ENCODE results near the gene KRT4. TPM values are rescaled to one million over a fixed set of nuclear protein-coding genes. Genes with fewer than 3 reads are reported as not detected.

KRT4 gene
- total RNA-seq, 1 donor from 2014 or later, result 1,276 TPM

- Mint-ChIP-seq H3K27ac (no peak overlapping the region), H3K4me3 (no peak overlapping the region), H3K27me3 (peaks cover 37% of the 10 kb centered on the region), H3K36me3 (peaks cover 3% of the 10 kb centered on the region), H3K9me3 (no peaks in the 10 kb centered on the region), H3K4me1 (ENCODE audit: unreplicated experiment) (no peaks in the 10 kb centered on the region)
- TF ChIP-seq, protein P1, sequence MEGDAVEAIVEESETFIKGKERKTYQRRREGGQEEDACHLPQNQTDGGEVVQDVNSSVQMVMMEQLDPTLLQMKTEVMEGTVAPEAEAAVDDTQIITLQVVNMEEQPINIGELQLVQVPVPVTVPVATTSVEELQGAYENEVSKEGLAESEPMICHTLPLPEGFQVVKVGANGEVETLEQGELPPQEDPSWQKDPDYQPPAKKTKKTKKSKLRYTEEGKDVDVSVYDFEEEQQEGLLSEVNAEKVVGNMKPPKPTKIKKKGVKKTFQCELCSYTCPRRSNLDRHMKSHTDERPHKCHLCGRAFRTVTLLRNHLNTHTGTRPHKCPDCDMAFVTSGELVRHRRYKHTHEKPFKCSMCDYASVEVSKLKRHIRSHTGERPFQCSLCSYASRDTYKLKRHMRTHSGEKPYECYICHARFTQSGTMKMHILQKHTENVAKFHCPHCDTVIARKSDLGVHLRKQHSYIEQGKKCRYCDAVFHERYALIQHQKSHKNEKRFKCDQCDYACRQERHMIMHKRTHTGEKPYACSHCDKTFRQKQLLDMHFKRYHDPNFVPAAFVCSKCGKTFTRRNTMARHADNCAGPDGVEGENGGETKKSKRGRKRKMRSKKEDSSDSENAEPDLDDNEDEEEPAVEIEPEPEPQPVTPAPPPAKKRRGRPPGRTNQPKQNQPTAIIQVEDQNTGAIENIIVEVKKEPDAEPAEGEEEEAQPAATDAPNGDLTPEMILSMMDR (conservative IDR thresholded peaks at IDR 0.05), result no peak
- DNase-seq (ENCODE audit: extremely low spot score, unreplicated experiment), result no peak
Observed at GRCh38 chr12:52792185-52793029, 21.5 kb downstream of the KRT4 start.

DNA sequence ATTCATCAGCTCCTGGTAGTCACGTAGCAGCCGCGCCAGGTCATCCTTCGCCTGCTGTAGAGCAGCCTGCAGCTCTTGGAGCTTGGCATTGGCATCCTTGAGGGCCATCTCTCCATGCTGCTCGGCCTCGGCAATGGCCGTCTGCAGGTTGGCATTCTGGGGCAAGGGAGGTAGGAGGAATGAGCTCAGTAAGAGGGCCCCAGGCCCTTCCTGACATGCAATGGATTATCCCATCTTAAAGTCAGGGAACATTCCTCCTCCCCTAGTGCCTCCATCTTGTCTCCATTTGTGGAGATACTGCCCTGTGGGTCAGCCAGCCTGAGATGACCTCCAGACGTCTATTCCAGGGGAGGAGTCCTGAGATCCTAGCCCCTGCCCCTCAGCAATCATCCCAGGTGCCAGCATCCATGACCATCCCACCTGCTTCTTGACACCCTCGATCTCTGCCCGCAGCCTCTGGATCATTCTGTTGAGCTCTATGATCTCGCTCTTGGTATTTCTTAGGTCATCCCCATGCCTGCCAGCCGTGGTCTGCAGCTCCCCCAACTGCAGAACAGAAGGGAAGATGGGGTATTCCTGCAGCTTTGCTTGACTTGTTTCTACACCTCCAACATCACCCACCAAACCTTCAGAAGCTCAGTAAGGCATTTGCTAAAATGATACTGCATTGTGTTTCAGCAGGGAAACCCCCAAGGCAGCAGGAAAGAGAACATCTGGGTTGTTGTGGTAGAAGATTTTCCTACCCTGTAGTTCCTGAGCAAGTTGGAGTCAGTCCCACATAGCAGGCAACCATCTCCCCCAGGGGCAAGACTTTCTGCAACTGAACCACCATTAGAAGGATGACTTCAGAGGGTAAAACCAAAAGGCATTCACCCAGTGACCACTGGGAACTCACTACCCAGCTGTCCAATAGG lies 22.4 kb downstream of the KRT4 start:
- Mint-ChIP-seq H3K4me1 (ENCODE audit: unreplicated experiment) (no peaks in the 10 kb centered on the region), H3K4me3 (no peak overlapping the region), H3K27ac (no peak overlapping the region), H3K36me3 (peaks cover 3% of the 10 kb centered on the region), H3K9me3 (no peaks in the 10 kb centered on the region), H3K27me3 (peaks cover 41% of the 10 kb centered on the region)
- TF ChIP-seq, protein P1 (conservative IDR thresholded peaks at IDR 0.05), result no peak
- no peak for DNase-seq (ENCODE audit: extremely low spot score, unreplicated experiment)

- Mint-ChIP-seq H3K27ac (no peak overlapping the region), H3K4me3 (no peak overlapping the region), H3K36me3 (peaks cover 3% of the 10 kb centered on the region), H3K4me1 (ENCODE audit: unreplicated experiment) (no peaks in the 10 kb centered on the region), H3K27me3 (peaks cover 45% of the 10 kb centered on the region), H3K9me3 (peaks cover 3% of the 10 kb centered on the region)
- TF ChIP-seq, protein P1 (conservative IDR thresholded peaks at IDR 0.05), result no peak
- no peak for DNase-seq (ENCODE audit: extremely low spot score, unreplicated experiment)
Observed at GRCh38 chr12:52790427-52791270, 23.3 kb downstream of the KRT4 start.

GRCh38 chr12:52789637-52790426 lies 24.1 kb downstream of the KRT4 start:
- Mint-ChIP-seq H3K4me1 (ENCODE audit: unreplicated experiment) (no peaks in the 10 kb centered on the region), H3K27me3 (peaks cover 49% of the 10 kb centered on the region), H3K4me3 (no peak overlapping the region), H3K36me3 (peaks cover 3% of the 10 kb centered on the region), H3K9me3 (peaks cover 4% of the 10 kb centered on the region), H3K27ac (no peak overlapping the region)
- DNase-seq (ENCODE audit: extremely low spot score, unreplicated experiment), result no peak
- TF ChIP-seq, protein P1 (conservative IDR thresholded peaks at IDR 0.05), result no peak
